ENCODE results near the gene ECEL1.
"Not testable (repeated sequence)": the region's sequence is repeated elsewhere in the genome, so short reads cannot be mapped to it uniquely, and the experiment has no call there.

DNA sequence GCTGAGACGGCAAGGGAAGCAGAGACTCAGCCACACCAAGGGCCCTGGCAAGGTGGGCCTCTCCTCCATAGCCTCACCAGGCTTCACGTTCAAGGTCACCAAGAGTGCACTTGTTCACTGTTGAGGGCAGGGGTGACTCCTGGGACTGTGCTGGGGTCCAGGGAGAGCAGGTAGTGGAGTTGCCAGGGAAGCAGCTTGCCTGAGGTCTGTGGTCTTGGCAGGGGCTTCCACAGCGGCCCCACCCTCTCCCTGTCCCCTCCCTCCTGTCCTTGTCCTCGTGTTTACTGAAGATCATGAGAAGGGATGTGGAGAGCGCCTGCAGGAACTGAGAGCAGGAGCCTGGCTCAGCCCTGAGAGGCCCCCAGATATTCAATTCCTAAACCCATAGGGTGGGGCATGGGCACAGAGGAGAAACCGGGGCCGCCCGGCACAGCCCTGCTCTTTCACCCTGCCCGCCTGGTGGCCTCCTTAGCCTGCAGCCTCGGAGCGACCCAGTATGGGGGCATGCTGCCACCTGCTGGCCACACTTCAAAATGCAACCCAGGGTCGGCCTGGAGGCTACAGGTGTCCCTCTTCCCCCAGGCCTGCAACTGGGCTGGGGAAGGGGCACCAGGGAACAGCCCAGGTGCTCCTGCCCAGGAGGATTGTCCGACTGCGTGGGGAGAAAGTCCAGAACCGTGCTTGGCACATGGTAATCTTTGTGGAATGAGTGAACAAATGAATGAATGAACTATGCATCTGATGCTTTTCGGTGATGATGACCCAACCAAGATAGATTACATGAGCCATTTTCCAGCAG lies 47.2 kb downstream of the ECEL1 start:
- TF ChIP-seq POLR2A (IDR thresholded peaks at IDR 0.05), result not testable (repeated sequence)
- TF ChIP-seq, protein P1, sequence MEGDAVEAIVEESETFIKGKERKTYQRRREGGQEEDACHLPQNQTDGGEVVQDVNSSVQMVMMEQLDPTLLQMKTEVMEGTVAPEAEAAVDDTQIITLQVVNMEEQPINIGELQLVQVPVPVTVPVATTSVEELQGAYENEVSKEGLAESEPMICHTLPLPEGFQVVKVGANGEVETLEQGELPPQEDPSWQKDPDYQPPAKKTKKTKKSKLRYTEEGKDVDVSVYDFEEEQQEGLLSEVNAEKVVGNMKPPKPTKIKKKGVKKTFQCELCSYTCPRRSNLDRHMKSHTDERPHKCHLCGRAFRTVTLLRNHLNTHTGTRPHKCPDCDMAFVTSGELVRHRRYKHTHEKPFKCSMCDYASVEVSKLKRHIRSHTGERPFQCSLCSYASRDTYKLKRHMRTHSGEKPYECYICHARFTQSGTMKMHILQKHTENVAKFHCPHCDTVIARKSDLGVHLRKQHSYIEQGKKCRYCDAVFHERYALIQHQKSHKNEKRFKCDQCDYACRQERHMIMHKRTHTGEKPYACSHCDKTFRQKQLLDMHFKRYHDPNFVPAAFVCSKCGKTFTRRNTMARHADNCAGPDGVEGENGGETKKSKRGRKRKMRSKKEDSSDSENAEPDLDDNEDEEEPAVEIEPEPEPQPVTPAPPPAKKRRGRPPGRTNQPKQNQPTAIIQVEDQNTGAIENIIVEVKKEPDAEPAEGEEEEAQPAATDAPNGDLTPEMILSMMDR (IDR thresholded peaks at IDR 0.05), result peak; percentile 76 to 89 (median 84)

All from uterus (tissue), 2 donors.